GM23338 (cell line): ENCODE results near the gene C1orf146. TPM values are rescaled to one million over a fixed set of nuclear protein-coding genes. Genes with fewer than 3 reads are reported as not detected.

Source experiments
- ATAC-seq: fragments of 200-7000 bp; cut with Tn5 transposase; 3 replicates; pipeline ENCODE4 v1.9.1; 2020
- DNase-seq: peaks from one replicate; pipeline ENCODE4 v3.0.0-alpha.2; 2015; ENCODE audit warnings: low spot score
- H2AFZ ChIP-seq: fragments of 200-600 bp; sonication (generic); 2 replicates; pipeline ENCODE4 v1.8.0; 2016; ENCODE audit warnings: antibody characterized with exemption, mild to moderate bottlenecking, moderate library complexity
- H3F3A ChIP-seq: fragments of 200-600 bp; sonication (generic); replicated peaks from 2 replicates; pipeline ENCODE4 v1.8.0; 2017; ENCODE audit warnings: antibody characterized with exemption, mixed run types, low read depth
- H3K27ac ChIP-seq: fragments of 200-600 bp; sonication (generic); 2 replicates; pipeline ENCODE4 v1.6.1; 2016; ENCODE audit warnings: low read depth
- H3K27me3 ChIP-seq: fragments of 200-600 bp; sonication (generic); 2 replicates; pipeline ENCODE4 v1.8.0; 2016; ENCODE audit warnings: mild to moderate bottlenecking, mixed run types, moderate library complexity; ENCODE audit not compliant: insufficient read depth
- H3K36me3 ChIP-seq: fragments of 200-600 bp; sonication (generic); 2 replicates; pipeline ENCODE4 v1.8.0; 2016; ENCODE audit warnings: mild to moderate bottlenecking; ENCODE audit not compliant: insufficient read depth
- H3K4me1 ChIP-seq: fragments of 200-600 bp; sonication (generic); 2 replicates; pipeline ENCODE4 v1.8.0; 2016; ENCODE audit warnings: mild to moderate bottlenecking, moderate library complexity; ENCODE audit not compliant: insufficient read depth
- H3K4me2 ChIP-seq: fragments of 200-600 bp; sonication (generic); 2 replicates; pipeline ENCODE4 v1.7.1; 2017; ENCODE audit warnings: mixed run types
- H3K4me3 ChIP-seq: fragments of 200-600 bp; sonication (generic); 2 replicates; pipeline ENCODE4 v1.6.1; 2016; ENCODE audit warnings: mixed run types
- H3K79me2 ChIP-seq: fragments of 200-600 bp; sonication (generic); replicated peaks from 2 replicates; pipeline ENCODE4 v1.8.0; 2017; ENCODE audit warnings: mild to moderate bottlenecking; ENCODE audit not compliant: insufficient read depth
- H3K9me2 ChIP-seq: fragments of 200-600 bp; sonication (generic); 2 replicates; pipeline ENCODE4 v1.8.0; 2017; ENCODE audit not compliant: insufficient read depth
- H4K20me1 ChIP-seq: fragments of 200-600 bp; sonication (generic); replicated peaks from 2 replicates; pipeline ENCODE4 v1.8.0; 2017; ENCODE audit warnings: mild to moderate bottlenecking; ENCODE audit not compliant: insufficient read depth
- H3K27ac Mint-ChIP-seq: 2 replicates; pipeline ENCODE4 v1.8.0; 2020; ENCODE audit warnings: inconsistent platforms, mild to moderate bottlenecking, moderate library complexity, mixed read lengths
- H3K27me3 Mint-ChIP-seq: 3 replicates; pipeline ENCODE4 v1.8.0; 2022; ENCODE audit warnings: low read depth, mild to moderate bottlenecking, moderate library complexity, mixed read lengths, inconsistent platforms; ENCODE audit not compliant: insufficient read depth, poor library complexity
- H3K36me3 Mint-ChIP-seq: 3 replicates; pipeline ENCODE4 v1.8.0; 2021; ENCODE audit warnings: low read depth, mild to moderate bottlenecking, inconsistent platforms, moderate library complexity, mixed read lengths
- H3K4me1 Mint-ChIP-seq: 3 replicates; pipeline ENCODE4 v1.8.0; 2020; ENCODE audit warnings: mild to moderate bottlenecking, inconsistent platforms, mixed read lengths
- H3K4me3 Mint-ChIP-seq: 3 replicates; pipeline ENCODE4 v1.8.0; 2021; ENCODE audit warnings: moderate library complexity, mild to moderate bottlenecking, inconsistent platforms, mixed read lengths
- H3K9me3 Mint-ChIP-seq: 3 replicates; pipeline ENCODE4 v1.8.0; 2020; ENCODE audit warnings: moderate library complexity, mild to moderate bottlenecking, inconsistent platforms, mixed read lengths
- CREB1 ChIP-seq: fragments of 250-450 bp; sonication (Bioruptor Pico); IDR thresholded peaks from 2 replicates; pipeline ENCODE4 v1.5.0; 2020; ENCODE audit warnings: low read depth, mild to moderate bottlenecking, moderate library complexity
- CTCF ChIP-seq, 2 experiments: fragments of 200-600 bp in 1 of 2; sonication (generic) in 1 of 2; conservative IDR thresholded peaks; 2 replicates each; pipeline versions ENCODE4 v1.5.1 to v1.6.1; 2016 to 2017; ENCODE audit warnings: antibody characterized with exemption in 2 of 2, low read depth in 2 of 2, mild to moderate bottlenecking in 2 of 2, moderate library complexity in 1 of 2
- EZH2phosphoT487 ChIP-seq: fragments of 200-600 bp; sonication (generic); IDR thresholded peaks from one replicate; pipeline ENCODE4 v1.8.1; 2018; ENCODE audit warnings: antibody characterized with exemption; ENCODE audit not compliant: unreplicated experiment
- JUNB ChIP-seq: IDR thresholded peaks from one replicate; pipeline ENCODE4 v1.6.1; 2016; ENCODE audit warnings: antibody characterized with exemption; ENCODE audit not compliant: unreplicated experiment
- POLR2AphosphoS5 ChIP-seq: IDR thresholded peaks from 2 replicates; pipeline ENCODE4 v1.6.1; 2016; ENCODE audit warnings: antibody characterized with exemption, low read depth
- REST ChIP-seq: IDR thresholded peaks from one replicate; pipeline ENCODE4 v1.6.1; 2018; ENCODE audit warnings: antibody characterized with exemption; ENCODE audit not compliant: unreplicated experiment
- STAT1 ChIP-seq: IDR thresholded peaks from one replicate; pipeline ENCODE4 v1.6.1; 2016; ENCODE audit warnings: antibody characterized with exemption; ENCODE audit not compliant: unreplicated experiment
- ZNF114 ChIP-seq: fragments of 250-450 bp; sonication (Bioruptor Pico); IDR thresholded peaks from 2 replicates; pipeline ENCODE4 v1.5.0; 2020; ENCODE audit warnings: mild to moderate bottlenecking, moderate library complexity
- ZNF331 ChIP-seq: fragments of 250-450 bp; sonication (Bioruptor Pico); IDR thresholded peaks from 2 replicates; pipeline ENCODE4 v1.5.0; 2020; ENCODE audit warnings: low read depth, mild to moderate bottlenecking, moderate library complexity
- ZNF462 ChIP-seq: fragments of 250-450 bp; sonication (Bioruptor Pico); IDR thresholded peaks from 2 replicates; pipeline ENCODE4 v1.5.0; 2020; ENCODE audit warnings: mild to moderate bottlenecking, moderate library complexity
- polyA plus RNA-seq: library from polyadenylated mRNA; unstranded; fragments of >200 nt; fragmentation: Nextera tagmentation; extraction: Ambion mirVana; gene quantifications from 2 replicates; pipeline ENCODE4 v1.2.1, GENCODE V29; 2016
- total RNA-seq: library from RNA; depleted of rRNA; stranded (reverse); fragments of >200 nt; shearing (Covaris generic); gene quantifications from 2 replicates; pipeline ENCODE4 v1.2.3, GENCODE V29; 2014
- TF ChIP-seq, protein P1 (sequence below): IDR thresholded peaks from 2 replicates; pipeline ENCODE4 v1.6.1; 2016; ENCODE audit warnings: antibody characterized with exemption

C1orf146 gene
- total and polyA plus RNA-seq, 2 experiments from 2014 or later: not detected

DNA sequence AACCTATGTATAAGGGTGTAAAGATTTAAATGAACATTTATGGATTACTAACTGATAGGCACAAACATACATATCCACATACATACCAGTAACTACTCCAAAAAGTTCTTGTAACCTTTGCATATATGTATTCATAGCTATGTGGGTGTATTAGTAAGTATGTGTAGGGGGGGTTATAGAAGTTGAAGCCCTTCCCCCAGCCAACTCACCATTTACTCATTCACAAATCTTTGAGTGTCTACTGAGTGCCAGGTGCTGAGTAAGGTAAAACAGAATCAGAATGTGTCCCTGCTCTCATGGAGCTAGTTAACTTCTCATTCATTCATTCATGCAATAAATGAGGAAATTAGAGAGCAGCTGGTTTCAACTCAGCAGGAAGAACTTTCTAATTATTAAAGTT lies 1.3 kb downstream of the C1orf146 start:
- Histone ChIP-seq H3K9me2 (0 out of 2 replicates have a peak, but pooled peaks cover 6% of the 10 kb centered on the region), H3K27me3 (no peaks in the 10 kb centered on the region), H3F3A (no peaks in the 10 kb centered on the region), H3K4me1 (peaks cover 3% of the 10 kb centered on the region; the same call in 1 of the 2 replicates), H3K27ac (no peak overlapping the region), H4K20me1 (no peaks in the 10 kb centered on the region), H2AFZ (peak overlapping the region; percentile 98; the same call in 1 of the 2 replicates), H3K79me2 (no peaks in the 10 kb centered on the region), H3K4me3 (no peak overlapping the region), H3K4me2 (no peak overlapping the region), H3K36me3 (no peaks in the 10 kb centered on the region)
- Mint-ChIP-seq H3K27me3 (peaks cover 2% of the 10 kb centered on the region), H3K27ac (no peak overlapping the region), H3K4me3 (no peak overlapping the region), H3K36me3 (no peaks in the 10 kb centered on the region), H3K4me1 (no peaks in the 10 kb centered on the region), H3K9me3 (no peaks in the 10 kb centered on the region)
- no peak for DNase-seq
- TF ChIP-seq, protein P1, sequence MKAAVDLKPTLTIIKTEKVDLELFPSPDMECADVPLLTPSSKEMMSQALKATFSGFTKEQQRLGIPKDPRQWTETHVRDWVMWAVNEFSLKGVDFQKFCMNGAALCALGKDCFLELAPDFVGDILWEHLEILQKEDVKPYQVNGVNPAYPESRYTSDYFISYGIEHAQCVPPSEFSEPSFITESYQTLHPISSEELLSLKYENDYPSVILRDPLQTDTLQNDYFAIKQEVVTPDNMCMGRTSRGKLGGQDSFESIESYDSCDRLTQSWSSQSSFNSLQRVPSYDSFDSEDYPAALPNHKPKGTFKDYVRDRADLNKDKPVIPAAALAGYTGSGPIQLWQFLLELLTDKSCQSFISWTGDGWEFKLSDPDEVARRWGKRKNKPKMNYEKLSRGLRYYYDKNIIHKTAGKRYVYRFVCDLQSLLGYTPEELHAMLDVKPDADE: no peak
- no peak for TF ChIP-seq ZNF331 (CRISPR knock-in tag)
- TF ChIP-seq CREB1: no peak
- TF ChIP-seq ZNF114 (CRISPR knock-in tag): no peak
- no peak for TF ChIP-seq CTCF (conservative IDR thresholded peaks at IDR 0.05; ENCODE audit: low read depth in 2 of 2)
- no peak for TF ChIP-seq JUNB
- no peak for TF ChIP-seq EZH2phosphoT487
- TF ChIP-seq ZNF462: no peak
- no peak for TF ChIP-seq STAT1
- no peak for TF ChIP-seq POLR2AphosphoS5
- TF ChIP-seq REST: no peak
- no peak for ATAC-seq
